OCI-LY7 (cell line): ENCODE data around the gene UBE2M. TPM values are rescaled to one million over a fixed set of nuclear protein-coding genes. Genes with fewer than 3 reads are reported as not detected.

Experiments
- BruUV-seq: library from RNA; stranded (reverse); fragments of 400-500 nt; replicated peaks from 2 replicates; lab custom pipeline; 2021; lab: Mats Ljungman, UMichigan
- CTCF ChIA-PET: fragments of 300-600 bp; sonication (Branson Sonifier 250); formaldehyde crosslinking; loops from one replicate; lab custom pipeline; 2022; ENCODE audit warnings: antibody characterized with exemption; ENCODE audit not compliant: unreplicated experiment; lab: Charles Lee
- POLR2A ChIA-PET: fragments of 300-600 bp; sonication (Branson Sonifier 250); formaldehyde crosslinking; loops from one replicate; lab custom pipeline; 2022; ENCODE audit warnings: antibody characterized with exemption; lab: Charles Lee
- DNase-seq: peaks from one replicate; pipeline ENCODE4 v3.0.0-alpha.2; 2015; ENCODE audit warnings: low spot score
- H2AFZ ChIP-seq: fragments of 200-600 bp; sonication (generic), shearing (Covaris generic); 2 replicates; pipeline ENCODE4 v1.6.1; 2014; ENCODE audit warnings: mild to moderate bottlenecking, antibody characterized with exemption, low read length, moderate library complexity
- H3K27ac ChIP-seq: fragments of 200-600 bp; sonication (generic); 2 replicates; pipeline ENCODE4 v1.5.1; 2014; ENCODE audit warnings: mixed run types, low read depth, mild to moderate bottlenecking, moderate library complexity, low read length, inconsistent platforms; ENCODE audit not compliant: poor library complexity, severe bottlenecking
- H3K36me3 ChIP-seq: fragments of 200-600 bp; sonication (generic); 2 replicates; pipeline ENCODE4 v1.6.1; 2014; ENCODE audit warnings: mild to moderate bottlenecking, antibody characterized with exemption, low read length, moderate library complexity, mixed read lengths; ENCODE audit not compliant: insufficient read depth
- H3K4me1 ChIP-seq: fragments of 200-600 bp; sonication (generic); 2 replicates; pipeline ENCODE4 v1.5.1; 2014; ENCODE audit warnings: mild to moderate bottlenecking, low read length; ENCODE audit not compliant: insufficient read depth, poor library complexity, severe bottlenecking
- H3K4me2 ChIP-seq: fragments of 200-600 bp; sonication (generic); 2 replicates; pipeline ENCODE4 v1.6.1; 2014; ENCODE audit warnings: mild to moderate bottlenecking, low read length
- H3K4me3 ChIP-seq: fragments of 200-600 bp; sonication (generic); 2 replicates; pipeline ENCODE4 v1.5.1; 2014; ENCODE audit warnings: mild to moderate bottlenecking, low read depth, low read length; ENCODE audit not compliant: poor library complexity, severe bottlenecking
- H3K79me2 ChIP-seq: fragments of 200-600 bp; sonication (generic); 2 replicates; pipeline ENCODE4 v1.6.1; 2016; ENCODE audit warnings: low read depth, mild to moderate bottlenecking, low read length, moderate library complexity, mixed read lengths; ENCODE audit not compliant: insufficient read depth
- H3K9me2 ChIP-seq: fragments of 200-600 bp; sonication (generic); 2 replicates; pipeline ENCODE4 v1.6.1; 2016; ENCODE audit warnings: mild to moderate bottlenecking, low read length, mixed read lengths; ENCODE audit not compliant: insufficient read depth
- H3K9me3 ChIP-seq: fragments of 200-600 bp; sonication (generic); 2 replicates; pipeline ENCODE4 v1.6.1; 2014; ENCODE audit warnings: mild to moderate bottlenecking, mixed run types, low read length, mixed read lengths
- H4K20me1 ChIP-seq: fragments of 200-600 bp; sonication (generic); 2 replicates; pipeline ENCODE4 v1.6.1; 2014; ENCODE audit warnings: mild to moderate bottlenecking, antibody characterized with exemption, low read length, moderate library complexity, mixed read lengths; ENCODE audit not compliant: insufficient read depth
- EZH2phosphoT487 ChIP-seq: fragments of 200-600 bp; sonication (generic); IDR thresholded peaks from 2 replicates; pipeline ENCODE4 v1.6.1; 2018; ENCODE audit warnings: low read depth, borderline replicate concordance, mild to moderate bottlenecking, mixed run types, antibody characterized with exemption, low read length, moderate library complexity, mixed read lengths
- intact Hi-C: fragments of 100-400 bp; cut with micrococcal nuclease; formaldehyde crosslinking; loops from one replicate; pipeline ENCODE4 v1.10.0; 2022; ENCODE audit not compliant: unreplicated experiment
- total RNA-seq, 2 experiments: library from RNA; depleted of rRNA in 1 of 2; stranded (reverse); fragments of >200 nt in 1 of 2; shearing (Covaris generic) in 1 of 2; gene quantifications; 2 replicates each; pipeline ENCODE4 v1.2.3, GENCODE V29; 2014 to 2022
- TF ChIP-seq, protein P1 (sequence below): fragments of 200-600 bp; sonication (generic); conservative IDR thresholded peaks from 2 replicates; pipeline ENCODE4 v1.5.1; 2014; ENCODE audit warnings: mild to moderate bottlenecking, antibody characterized with exemption, low read length, moderate library complexity, mixed read lengths

UBE2M gene
- total RNA-seq, 2 experiments from 2014 or later, result 101 to 117 TPM

GRCh38 chr19:58560921-58561320 lies 2.5 kb upstream of the UBE2M start:
- H3K4me3 ChIP-seq, result no peak overlapping the region
- POLR2A ChIA-PET, result no interaction called here
- H3K4me2 ChIP-seq, result no peak overlapping the region
- peaks cover 21% of the 10 kb centered on the region for H3K79me2 ChIP-seq
- no peak overlapping the region for H3K27ac ChIP-seq
- H3K4me1 ChIP-seq, result peaks cover 36% of the 10 kb centered on the region
- no TSS peak for BruUV-seq
- no peaks in the 10 kb centered on the region for H3K9me3 ChIP-seq
- peaks cover 24% of the 10 kb centered on the region for H3K36me3 ChIP-seq
- no peak for TF ChIP-seq EZH2phosphoT487
- TF ChIP-seq, protein P1, sequence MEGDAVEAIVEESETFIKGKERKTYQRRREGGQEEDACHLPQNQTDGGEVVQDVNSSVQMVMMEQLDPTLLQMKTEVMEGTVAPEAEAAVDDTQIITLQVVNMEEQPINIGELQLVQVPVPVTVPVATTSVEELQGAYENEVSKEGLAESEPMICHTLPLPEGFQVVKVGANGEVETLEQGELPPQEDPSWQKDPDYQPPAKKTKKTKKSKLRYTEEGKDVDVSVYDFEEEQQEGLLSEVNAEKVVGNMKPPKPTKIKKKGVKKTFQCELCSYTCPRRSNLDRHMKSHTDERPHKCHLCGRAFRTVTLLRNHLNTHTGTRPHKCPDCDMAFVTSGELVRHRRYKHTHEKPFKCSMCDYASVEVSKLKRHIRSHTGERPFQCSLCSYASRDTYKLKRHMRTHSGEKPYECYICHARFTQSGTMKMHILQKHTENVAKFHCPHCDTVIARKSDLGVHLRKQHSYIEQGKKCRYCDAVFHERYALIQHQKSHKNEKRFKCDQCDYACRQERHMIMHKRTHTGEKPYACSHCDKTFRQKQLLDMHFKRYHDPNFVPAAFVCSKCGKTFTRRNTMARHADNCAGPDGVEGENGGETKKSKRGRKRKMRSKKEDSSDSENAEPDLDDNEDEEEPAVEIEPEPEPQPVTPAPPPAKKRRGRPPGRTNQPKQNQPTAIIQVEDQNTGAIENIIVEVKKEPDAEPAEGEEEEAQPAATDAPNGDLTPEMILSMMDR, result no peak
- H4K20me1 ChIP-seq, result no peaks in the 10 kb centered on the region
- intact Hi-C loops, result no loop called here
- DNase-seq, result no peak
- H3K9me2 ChIP-seq, result no peaks in the 10 kb centered on the region
- CTCF ChIA-PET, result interaction anchor here (0.6 kb wide), 1 partner anchor 21 kb away, joined by 3 read pairs; no protein-coding TSS in a partner anchor
- H2AFZ ChIP-seq, result no peak overlapping the region

DNA sequence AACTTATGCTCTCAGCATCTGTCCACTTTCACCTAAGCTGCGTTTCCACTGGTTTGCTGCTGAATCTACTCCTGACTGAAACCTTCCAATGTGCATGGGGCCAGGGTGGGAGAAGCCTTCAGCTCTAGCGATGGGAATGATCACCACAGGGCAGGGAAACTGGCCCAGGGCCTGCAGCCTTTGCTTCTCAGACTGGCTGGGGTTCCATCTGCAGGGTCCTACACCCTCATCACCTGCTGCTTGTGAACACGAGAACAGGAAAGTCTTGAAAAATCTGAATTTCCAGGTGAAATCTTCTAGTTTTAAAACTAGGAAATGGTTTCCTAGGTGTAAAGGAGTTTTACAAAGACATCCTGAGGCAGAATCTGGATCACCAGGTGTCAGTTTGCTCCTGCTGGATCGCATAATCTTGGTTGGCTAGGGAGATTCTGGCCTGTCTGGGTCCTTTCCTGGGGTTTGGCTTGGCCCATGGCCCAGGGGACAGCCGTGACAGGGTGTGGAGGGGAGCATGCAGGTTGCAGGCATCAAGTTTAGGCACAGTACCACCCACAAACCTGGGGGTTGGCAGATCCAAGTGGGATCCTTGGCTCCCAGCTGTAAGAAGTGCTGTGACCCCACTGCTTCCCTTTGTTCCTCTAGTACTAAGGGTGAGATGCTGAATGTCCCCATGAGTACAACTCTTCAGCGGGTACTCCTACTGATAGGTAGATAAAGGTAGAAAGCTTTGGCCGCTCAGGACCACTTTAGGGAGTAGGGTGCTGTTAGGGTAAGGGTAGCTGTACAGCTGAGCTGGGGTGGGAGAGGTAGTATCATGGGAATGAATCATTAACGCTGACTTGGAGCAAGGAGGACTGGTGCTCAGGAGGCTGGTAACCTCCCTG lies 1.8 kb upstream of the UBE2M start:
- intact Hi-C loops, result no loop called here
- peak overlapping the region; percentile 88 for H3K4me3 ChIP-seq
- POLR2A ChIA-PET, result interaction anchor here (1.0 kb wide), 1 partner anchor 19 kb away, joined by 3 read pairs; no protein-coding TSS in a partner anchor
- H3K4me1 ChIP-seq, result peaks cover 42% of the 10 kb centered on the region
- peak overlapping the region; percentile 80 for H3K4me2 ChIP-seq
- H3K9me3 ChIP-seq, result no peaks in the 10 kb centered on the region
- H2AFZ ChIP-seq, result no peak overlapping the region
- BruUV-seq, result TSS peak; percentile 63
- peaks cover 30% of the 10 kb centered on the region for H3K36me3 ChIP-seq
- H3K9me2 ChIP-seq, result no peaks in the 10 kb centered on the region
- CTCF ChIA-PET, result no interaction called here
- H3K79me2 ChIP-seq, result peaks cover 21% of the 10 kb centered on the region
- no peak for DNase-seq
- peak overlapping the region; percentile 89 for H3K27ac ChIP-seq
- no peak for TF ChIP-seq EZH2phosphoT487
- TF ChIP-seq, protein P1, result no peak
- H4K20me1 ChIP-seq, result no peaks in the 10 kb centered on the region
